T-helper 2 cell (primary cell): Measurements from ENCODE around the gene ACKR3.

Experiments
- DNase-seq, 5 experiments: peaks; one replicate each; pipeline versions ENCODE4 v3.0.0 to v3.0.0-alpha.2; 2012 to 2022

The ACKR3 gene

DNA sequence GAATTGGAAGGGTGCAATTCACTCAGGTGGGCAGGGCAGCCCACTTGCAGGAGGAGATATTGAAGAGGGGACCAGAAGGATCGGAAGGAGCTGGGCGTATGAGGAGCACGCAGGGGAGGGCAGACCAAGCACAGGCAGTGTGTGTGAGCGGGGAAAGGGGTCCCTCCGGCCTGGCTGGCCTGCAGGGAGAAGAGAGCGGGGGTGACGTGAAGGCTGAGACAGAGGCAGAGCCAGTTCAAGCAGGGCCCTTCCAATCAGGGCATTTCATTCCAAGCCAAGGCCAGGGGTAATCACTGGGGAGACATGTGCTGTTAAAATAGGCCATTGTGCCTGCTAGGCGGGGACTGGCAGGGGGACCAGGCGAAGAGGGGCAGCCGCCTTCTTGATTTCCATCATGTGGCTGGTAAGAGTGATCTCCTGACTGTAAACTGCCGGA lies 62.2 kb downstream of the ACKR3 start:
- DNase-seq, result no peak
